GM18519 (cell line): ENCODE results near the gene AANAT.

Source experiments
- ATAC-seq: cut with Tn5 transposase; IDR thresholded peaks from one replicate; pipeline ENCODE4 v1.9.1; 2021; ENCODE audit warnings: mild to moderate bottlenecking, moderate library complexity; ENCODE audit not compliant: unreplicated experiment, low FRiP score

The AANAT gene

GRCh38 chr17:76441686-76442340 lies 25.6 kb upstream of the AANAT start:
- no peak for ATAC-seq

GRCh38 chr17:76442341-76443338 lies 24.8 kb upstream of the AANAT start:
- ATAC-seq = no peak

GRCh38 chr17:76444518-76445311 lies 22.7 kb upstream of the AANAT start:
- ATAC-seq = no peak

- no peak for ATAC-seq
These were observed 21.5 kb upstream of the AANAT start for GRCh38 chr17:76445697-76446448.

GRCh38 chr17:76446449-76447231 lies 20.8 kb upstream of the AANAT start:
- ATAC-seq = no peak

- ATAC-seq = no peak
These were observed 19.3 kb upstream of the AANAT start for GRCh38 chr17:76447931-76448652.

GRCh38 chr17:76449126-76449525 lies 18.3 kb upstream of the AANAT start:
- ATAC-seq = no peak

GRCh38 chr17:76451506-76451905 lies 15.9 kb upstream of the AANAT start:
- ATAC-seq = no peak

- peak; percentile 6 for ATAC-seq
These were observed 15.2 kb upstream of the AANAT start for GRCh38 chr17:76452127-76452659.

- ATAC-seq = peak; percentile 74
These were observed 14.6 kb upstream of the AANAT start, which contains the start of gene UBE2O for GRCh38 chr17:76452660-76453430. UBE2O (minus strand) TSS chr17:76453152; CDS start chr17:76453141, 11 bp downstream.

GRCh38 chr17:76453431-76453743 lies 14.0 kb upstream of the AANAT start:
- ATAC-seq = no peak

- ATAC-seq = no peak
These were observed 8.6 kb upstream of the AANAT start for GRCh38 chr17:76458580-76459490.

GRCh38 chr17:76459674-76460073 lies 7.7 kb upstream of the AANAT start:
- no peak for ATAC-seq

GRCh38 chr17:76461765-76462555 lies 5.4 kb upstream of the AANAT start:
- no peak for ATAC-seq

GRCh38 chr17:76462556-76463290 lies 4.7 kb upstream of the AANAT start:
- ATAC-seq = no peak
